Amniotic stem cell (primary cell): ENCODE results near the gene NEU2.
"Not testable (repeated sequence)": the region's sequence is repeated elsewhere in the genome, so short reads cannot be mapped to it uniquely, and the experiment has no call there.

Experiments
- DNase-seq: peaks from one replicate; lab custom pipeline; 2025; lab: John Stamatoyannopoulos, UW

NEU2 gene

GRCh38 chr2:233010569-233011267 is 21.8 kb upstream of the NEU2 start:
- DNase-seq: no peak

GRCh38 chr2:233011268-233011650 is 21.2 kb upstream of the NEU2 start:
- no peak for DNase-seq

DNA sequence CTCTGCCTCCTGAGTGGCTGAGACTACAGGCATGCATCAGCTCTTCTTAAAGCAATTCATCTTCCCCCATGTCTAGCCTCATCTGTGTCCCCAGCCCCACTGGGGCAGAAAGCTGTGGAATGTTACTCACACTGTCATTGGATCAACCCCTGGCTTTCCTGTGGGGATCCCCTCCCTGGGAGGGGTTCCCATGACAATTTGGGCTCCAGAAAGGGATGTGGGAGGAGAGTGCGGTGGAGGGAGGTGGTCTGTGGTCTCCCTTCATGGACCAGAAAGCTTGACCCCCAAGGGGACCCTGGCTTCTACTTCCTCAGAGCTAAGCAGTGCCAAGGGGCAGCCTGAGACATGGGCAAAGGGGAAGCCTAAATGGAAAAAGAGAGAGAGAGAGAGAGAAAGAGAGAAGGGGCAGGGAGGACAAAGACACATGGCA is 20.8 kb upstream of the NEU2 start:
- no peak for DNase-seq

DNA sequence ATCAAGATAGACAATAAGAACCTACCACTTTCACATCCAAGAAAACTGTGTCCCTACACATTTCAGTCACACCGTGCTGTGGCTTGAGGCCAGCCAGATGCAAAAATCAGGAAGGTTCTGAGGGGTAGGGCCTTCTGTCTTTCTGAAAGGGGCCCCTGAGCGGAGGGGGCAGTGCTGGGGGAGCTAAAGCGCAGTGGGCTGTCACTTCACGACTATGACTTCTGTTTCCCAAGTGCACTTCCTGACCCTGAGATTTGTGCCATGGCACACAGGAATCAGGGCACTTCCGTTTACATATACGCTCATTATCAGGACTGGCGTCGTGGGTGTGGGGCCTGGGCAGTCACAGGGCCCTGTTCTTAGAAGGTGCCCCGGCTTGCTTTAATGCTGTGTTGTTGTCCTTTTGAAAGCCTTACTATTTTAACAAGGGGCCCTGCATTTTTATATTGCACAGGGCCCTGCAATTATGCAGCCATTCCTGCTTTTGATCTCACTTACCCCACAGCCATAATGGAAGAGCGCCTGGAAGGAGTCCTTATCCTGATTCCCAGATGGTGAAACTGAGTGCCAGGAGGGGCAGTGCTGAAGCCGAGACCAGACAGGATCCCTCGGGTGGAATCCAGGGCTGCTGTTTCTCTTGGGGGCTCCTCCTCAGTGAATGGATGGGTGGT is 20.0 kb upstream of the NEU2 start:
- DNase-seq: no peak

DNA sequence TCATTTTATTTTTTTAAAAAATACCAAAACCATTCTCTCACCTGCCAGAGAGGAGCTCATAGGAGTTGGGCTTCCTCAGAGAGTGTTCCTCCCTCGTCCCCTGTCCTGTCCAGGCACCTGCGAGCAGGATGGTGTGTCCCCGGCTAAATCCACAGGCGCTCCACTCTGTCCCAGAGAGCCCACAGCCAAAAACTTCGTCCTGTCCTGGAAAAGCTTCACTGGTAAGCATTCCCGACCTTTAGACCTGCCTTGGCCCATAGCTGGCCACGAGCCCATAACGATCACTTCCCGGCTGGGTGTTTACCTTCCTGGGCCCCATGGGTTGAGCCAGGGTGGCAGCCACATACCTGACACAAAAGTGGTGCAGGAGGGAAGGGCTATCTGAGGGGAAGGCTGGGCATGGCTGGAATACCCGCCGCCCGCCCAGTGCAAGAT is 19.4 kb upstream of the NEU2 start, which contains the start of gene NGEF:
Gene NGEF, minus strand, starts transcription at position 230 of the 435 bp plus-strand sequence. CDS start 38,366 bp downstream, outside the sequence.
- DNase-seq: no peak

DNA sequence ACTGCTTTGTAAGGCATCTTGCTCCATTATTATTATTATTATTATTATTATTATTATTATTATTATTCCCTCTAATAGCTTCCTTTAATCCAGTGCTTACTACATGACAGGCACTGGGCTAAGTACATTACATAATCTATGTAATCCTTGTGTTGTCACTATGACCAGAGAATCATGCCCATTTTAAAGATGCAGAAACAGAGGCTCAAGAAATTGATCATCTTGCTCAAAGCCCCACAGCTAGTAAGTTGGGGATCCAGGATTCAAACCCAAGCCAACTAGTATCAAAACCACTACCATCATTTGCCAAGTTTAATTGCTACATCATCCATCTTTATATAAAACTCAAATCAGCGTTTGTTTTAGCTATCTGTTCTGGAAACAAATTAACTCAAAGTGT is 18.8 kb upstream of the NEU2 start:
- no peak for DNase-seq

- no peak for DNase-seq
These were observed 17.3 kb upstream of the NEU2 start for GRCh38 chr2:233015019-233015645.

DNA sequence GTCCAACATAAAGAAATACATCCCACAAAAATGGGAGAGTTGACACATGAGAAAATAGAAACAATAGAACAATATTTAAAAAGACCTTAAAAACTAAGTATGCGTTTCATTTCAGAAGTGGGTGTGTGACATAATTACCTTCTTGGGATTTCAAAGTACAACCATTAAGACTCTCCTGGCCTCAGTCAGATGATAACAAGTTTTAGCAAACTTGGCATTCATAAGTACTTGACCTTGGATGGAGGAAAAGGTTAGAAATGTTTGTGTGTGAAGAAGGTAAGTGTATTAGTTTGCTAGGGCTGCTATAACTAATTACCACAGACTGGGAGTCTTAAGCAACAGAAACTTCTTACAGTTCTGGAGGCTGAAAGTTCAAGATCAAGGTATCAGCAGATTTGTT is 14.5 kb upstream of the NEU2 start:
- no peak for DNase-seq

DNA sequence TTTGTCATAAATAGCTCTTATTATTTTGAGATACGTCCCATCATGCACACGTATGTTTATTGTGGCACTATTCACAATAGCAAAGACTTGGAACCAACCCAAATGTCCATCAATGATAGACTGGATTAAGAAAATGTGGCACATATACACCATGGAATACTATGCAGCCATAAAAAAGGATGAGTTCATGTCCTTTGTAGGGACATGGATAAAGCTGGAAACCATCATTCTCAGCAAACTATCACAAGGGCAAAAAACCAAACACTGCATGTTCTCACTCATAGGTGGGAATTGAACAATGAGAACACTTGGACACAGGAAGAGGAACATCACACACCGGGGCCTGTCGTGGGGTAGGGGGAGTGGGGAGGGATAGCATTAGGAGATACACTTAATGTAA is 12.9 kb upstream of the NEU2 start:
- DNase-seq: not testable (repeated sequence)

DNA sequence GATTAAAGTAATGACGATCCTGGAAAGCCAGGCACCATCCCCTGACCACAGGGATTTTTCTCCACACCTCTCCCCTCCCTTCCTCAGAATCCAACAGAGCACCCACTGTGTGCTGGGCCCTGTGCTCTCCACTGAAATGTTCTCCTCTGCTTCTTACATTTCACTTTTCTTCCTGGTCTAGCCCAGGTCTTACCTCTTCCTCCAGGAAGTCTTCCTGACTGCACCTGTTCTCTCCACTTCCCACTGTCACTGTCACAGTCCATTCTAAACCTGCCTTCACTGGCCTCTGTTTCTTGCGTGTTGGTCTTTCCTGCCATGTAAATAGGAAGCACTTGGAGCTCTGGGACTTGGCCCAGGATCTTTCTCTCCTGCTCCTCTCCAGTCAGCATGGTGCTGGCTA is 12.0 kb upstream of the NEU2 start:
- DNase-seq: no peak

DNA sequence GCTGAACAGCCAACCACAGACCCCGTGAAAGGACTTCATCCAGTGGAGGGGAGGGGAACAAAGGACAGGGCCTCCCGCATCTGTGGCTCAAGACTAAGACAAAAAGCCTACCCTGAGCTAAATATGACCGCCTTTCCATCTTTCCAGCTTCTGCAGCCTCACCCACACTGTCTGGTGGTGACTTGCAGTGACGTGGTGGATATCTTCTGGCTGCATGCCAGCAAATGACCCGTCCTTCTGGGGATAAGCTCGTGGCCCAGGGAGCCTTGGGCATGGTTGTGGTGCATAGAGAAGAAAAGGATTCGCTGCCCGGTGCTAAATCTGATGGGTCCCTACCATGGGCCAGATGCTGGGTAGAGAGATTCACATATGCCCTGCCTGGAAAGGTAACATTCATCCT is 10.7 kb upstream of the NEU2 start:
- no peak for DNase-seq

- DNase-seq: no peak
These were observed 9.9 kb upstream of the NEU2 start for GRCh38 chr2:233022561-233022960.

- DNase-seq: no peak
These were observed 9.3 kb upstream of the NEU2 start for GRCh38 chr2:233023007-233023760.

- DNase-seq: no peak
These were observed 8.6 kb upstream of the NEU2 start for GRCh38 chr2:233023761-233024410.

DNA sequence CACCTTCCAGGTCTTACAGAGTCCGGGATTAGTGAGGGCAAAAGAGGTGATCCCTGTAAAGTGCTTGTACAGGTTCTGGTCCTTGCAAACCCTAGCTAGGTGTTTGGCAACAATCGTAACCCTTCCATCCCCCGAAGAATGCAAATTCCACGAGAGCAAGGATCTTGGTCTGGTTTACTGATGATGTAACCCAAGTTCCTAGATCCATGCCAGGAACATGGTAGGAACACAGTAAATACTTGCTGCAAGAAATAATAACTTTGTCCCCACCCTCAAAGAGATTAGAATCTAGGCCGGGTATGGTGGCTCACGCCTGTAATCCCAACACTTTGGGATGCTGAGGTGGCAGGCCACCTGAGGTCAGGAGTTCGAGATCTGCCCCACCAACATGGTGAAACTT is 6.8 kb upstream of the NEU2 start:
- DNase-seq: no peak

DNA sequence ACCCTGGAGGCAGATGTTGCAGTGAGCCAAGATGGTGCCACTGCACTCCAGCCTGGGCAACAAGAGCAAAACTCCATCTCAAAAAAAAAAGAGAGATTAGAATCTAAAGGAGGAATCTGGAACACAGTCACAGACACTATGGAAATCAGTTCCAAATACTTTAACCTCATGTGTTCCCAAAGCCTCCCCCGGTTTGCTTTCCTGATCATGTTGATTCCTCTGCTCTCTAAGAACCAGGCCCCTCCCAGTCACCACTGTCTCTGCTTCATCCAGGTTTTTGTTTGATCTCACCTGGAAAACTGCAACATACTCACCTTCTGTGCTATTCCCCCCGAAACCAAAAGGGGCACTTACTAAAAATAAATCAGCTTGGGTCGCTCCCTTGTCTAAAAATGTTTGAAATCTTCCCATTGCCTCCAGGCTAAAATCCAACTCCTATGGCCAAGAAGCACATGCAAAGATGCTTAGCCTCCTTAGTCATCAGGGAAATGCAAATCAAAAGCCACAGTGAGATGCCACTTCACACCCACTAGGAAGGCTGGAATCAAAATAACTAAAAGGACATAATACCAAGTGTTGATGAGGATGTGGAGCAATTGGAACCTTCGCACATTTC is 6.2 kb upstream of the NEU2 start:
- peak; percentile 11 for DNase-seq

DNA sequence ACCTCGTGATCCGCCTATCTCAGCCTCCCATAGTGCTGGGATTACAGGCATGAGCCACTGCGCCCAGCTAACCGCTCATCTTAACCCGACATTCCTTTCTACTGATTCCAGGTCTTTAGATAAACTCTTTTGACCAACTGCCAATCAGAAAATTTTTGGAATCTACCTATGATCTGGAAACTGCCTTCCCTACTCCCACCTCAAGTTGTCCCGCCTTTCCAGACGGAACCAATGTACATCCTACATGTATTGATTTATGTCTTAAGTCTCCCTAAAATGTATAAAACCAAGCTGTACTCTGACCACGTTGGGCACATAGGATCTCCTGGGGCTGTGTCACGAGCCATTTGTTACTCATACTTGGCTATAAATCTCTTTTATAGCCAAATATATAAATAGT is 3.2 kb upstream of the NEU2 start:
- no peak for DNase-seq

- no peak for DNase-seq
These were observed 644 bp upstream of the NEU2 start for GRCh38 chr2:233031556-233032500.

GRCh38 chr2:233033672-233034071 is 1.2 kb downstream of the NEU2 start:
- no peak for DNase-seq
